ENCODE data around the gene WDR20.

WDR20 gene

DNA sequence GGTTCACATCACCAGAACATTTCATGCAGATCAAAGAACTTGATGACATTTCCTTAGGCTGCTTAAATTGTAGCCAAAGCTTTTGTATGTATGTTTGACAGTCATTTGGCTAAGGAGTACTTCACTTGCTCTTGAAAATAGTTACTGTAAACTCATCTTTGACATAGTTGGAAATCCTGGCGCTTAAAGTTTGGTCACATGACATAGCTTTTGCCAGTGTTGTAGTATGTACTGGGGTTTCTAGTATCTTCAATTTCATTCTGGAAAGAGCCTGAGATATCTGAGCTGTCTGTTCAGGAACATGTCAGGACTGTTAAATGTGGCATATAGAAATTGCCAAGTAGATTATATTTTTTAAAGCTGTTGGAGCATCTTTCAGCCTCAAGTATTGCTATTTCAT lies 55.7 kb downstream of the WDR20 start:
- peaks cover 31% of the 10 kb centered on the region for H3K79me2 ChIP-seq (ENCODE audit: insufficient read depth, low read length)
- no peak overlapping the region for H3K9ac ChIP-seq (ENCODE audit: low read depth, low read length, poor library complexity, severe bottlenecking)
- H4K20me1 ChIP-seq (ENCODE audit: insufficient read depth, low read length, poor library complexity, severe bottlenecking): peaks cover 28% of the 10 kb centered on the region

DNA sequence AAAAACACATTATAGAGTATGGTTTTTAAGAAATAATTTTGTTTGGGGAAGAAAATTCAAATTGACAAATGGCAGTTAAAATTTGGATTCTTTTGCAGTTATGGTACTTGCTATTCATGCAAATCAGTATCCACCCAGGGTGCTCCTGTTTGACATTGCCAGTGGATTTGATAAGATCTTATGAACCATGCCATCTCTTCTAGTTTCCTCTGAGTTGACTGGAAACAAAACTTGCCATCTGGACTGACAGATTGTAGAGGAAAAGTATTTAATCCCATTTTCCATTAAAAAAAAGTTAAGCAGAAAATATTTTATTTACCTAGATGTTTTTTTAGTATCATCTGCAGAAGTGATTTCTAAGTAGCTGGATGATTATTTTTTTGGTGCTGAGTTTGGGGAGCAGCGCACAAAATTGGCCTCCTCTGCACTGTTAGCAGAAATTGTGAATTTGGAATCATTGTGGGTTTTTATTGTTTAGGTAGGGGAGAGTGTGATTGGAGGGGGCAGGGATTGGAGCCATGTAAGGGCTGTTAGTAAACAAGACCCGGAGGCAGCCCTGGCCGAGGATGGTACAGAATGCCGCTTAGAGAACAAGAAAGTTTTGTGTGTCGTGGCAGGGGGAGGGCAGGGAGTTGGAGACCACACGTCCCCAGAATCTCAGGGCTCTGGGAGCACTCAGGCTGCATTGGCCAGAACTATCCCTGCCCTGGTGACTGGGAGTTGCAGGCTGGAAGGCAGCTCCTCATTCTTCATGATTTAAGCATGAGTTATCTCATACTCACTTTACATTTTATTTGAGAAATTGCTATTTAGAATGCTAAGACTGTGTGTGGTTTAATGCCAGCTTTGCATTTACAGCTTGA lies 56.6 kb downstream of the WDR20 start:
- no peaks in the 10 kb centered on the region for H3K9me3 ChIP-seq (ENCODE audit: insufficient read depth, low read depth, low read length)
- H3K4me3 ChIP-seq (ENCODE audit: low read length, poor library complexity, severe bottlenecking): no peak overlapping the region
- no peak overlapping the region for H3K9ac ChIP-seq (ENCODE audit: low read depth, low read length, poor library complexity, severe bottlenecking)
- peaks cover 5% of the 10 kb centered on the region for H3K4me1 ChIP-seq (ENCODE audit: insufficient read depth, low read length, poor library complexity, severe bottlenecking)
- H3F3A ChIP-seq (ENCODE audit: low read depth): no peaks in the 10 kb centered on the region
- H4K20me1 ChIP-seq (ENCODE audit: insufficient read depth, low read length, poor library complexity, severe bottlenecking): peaks cover 30% of the 10 kb centered on the region
- no peak overlapping the region for H3K4me2 ChIP-seq (ENCODE audit: low read depth, low read length, poor library complexity, severe bottlenecking)
- H2AFZ ChIP-seq (ENCODE audit: low read length): no peak overlapping the region
- peaks cover 59% of the 10 kb centered on the region; the same call in 1 of the 2 replicates for H3K36me3 ChIP-seq (ENCODE audit: insufficient read depth, low read length)
- H3K9me2 ChIP-seq (replicated peaks; ENCODE audit: low read depth, low read length): no peaks in the 10 kb centered on the region
- H3K79me2 ChIP-seq (ENCODE audit: insufficient read depth, low read length): peaks cover 26% of the 10 kb centered on the region
- no peaks in the 10 kb centered on the region for H3K27me3 ChIP-seq (ENCODE audit: insufficient read depth, low read length, poor library complexity, severe bottlenecking)
- no peak for TF ChIP-seq EZH2phosphoT487 (IDR thresholded peaks at IDR 0.05; ENCODE audit: borderline replicate concordance)
- TF ChIP-seq, protein P1, sequence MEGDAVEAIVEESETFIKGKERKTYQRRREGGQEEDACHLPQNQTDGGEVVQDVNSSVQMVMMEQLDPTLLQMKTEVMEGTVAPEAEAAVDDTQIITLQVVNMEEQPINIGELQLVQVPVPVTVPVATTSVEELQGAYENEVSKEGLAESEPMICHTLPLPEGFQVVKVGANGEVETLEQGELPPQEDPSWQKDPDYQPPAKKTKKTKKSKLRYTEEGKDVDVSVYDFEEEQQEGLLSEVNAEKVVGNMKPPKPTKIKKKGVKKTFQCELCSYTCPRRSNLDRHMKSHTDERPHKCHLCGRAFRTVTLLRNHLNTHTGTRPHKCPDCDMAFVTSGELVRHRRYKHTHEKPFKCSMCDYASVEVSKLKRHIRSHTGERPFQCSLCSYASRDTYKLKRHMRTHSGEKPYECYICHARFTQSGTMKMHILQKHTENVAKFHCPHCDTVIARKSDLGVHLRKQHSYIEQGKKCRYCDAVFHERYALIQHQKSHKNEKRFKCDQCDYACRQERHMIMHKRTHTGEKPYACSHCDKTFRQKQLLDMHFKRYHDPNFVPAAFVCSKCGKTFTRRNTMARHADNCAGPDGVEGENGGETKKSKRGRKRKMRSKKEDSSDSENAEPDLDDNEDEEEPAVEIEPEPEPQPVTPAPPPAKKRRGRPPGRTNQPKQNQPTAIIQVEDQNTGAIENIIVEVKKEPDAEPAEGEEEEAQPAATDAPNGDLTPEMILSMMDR (conservative IDR thresholded peaks at IDR 0.05; ENCODE audit: low read length): no peak

More for the DNA sequence above, 55.7 kb downstream of the WDR20 start:
- Histone ChIP-seq H3K4me2 (ENCODE audit: low read depth, low read length, poor library complexity, severe bottlenecking) (no peak overlapping the region), H3K27me3 (ENCODE audit: insufficient read depth, low read length, poor library complexity, severe bottlenecking) (no peaks in the 10 kb centered on the region), H3K9me3 (ENCODE audit: insufficient read depth, low read depth, low read length) (no peaks in the 10 kb centered on the region), H3K9me2 (replicated peaks; ENCODE audit: low read depth, low read length) (no peaks in the 10 kb centered on the region), H3K4me3 (ENCODE audit: low read length, poor library complexity, severe bottlenecking) (no peak overlapping the region), H2AFZ (ENCODE audit: low read length) (no peak overlapping the region), H3K36me3 (ENCODE audit: insufficient read depth, low read length) (peaks cover 59% of the 10 kb centered on the region; the same call in 1 of the 2 replicates), H3F3A (ENCODE audit: low read depth) (no peaks in the 10 kb centered on the region), H3K4me1 (ENCODE audit: insufficient read depth, low read length, poor library complexity, severe bottlenecking) (peaks cover 6% of the 10 kb centered on the region)
- TF ChIP-seq EZH2phosphoT487 (IDR thresholded peaks at IDR 0.05; ENCODE audit: borderline replicate concordance): no peak
- TF ChIP-seq, protein P1 (conservative IDR thresholded peaks at IDR 0.05; ENCODE audit: low read length): no peak

DNA sequence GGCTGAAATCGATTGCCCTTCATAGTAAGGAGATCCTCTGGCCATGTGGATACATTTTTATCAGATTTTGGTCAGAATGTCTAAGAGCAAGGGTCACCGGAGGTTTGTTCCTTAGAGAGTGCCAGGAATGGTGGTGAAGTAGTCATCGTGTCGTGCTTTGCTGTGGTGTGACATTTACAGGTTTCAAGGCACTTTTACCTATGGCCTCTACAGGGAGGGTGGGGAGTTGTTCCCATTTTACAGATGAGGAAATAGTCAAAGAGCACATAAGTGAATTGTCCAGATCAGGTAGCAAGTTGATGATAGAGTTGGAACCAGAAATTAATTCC lies 57.2 kb downstream of the WDR20 start:
- H3K4me2 ChIP-seq (ENCODE audit: low read depth, low read length, poor library complexity, severe bottlenecking): no peak overlapping the region
- H3K79me2 ChIP-seq (ENCODE audit: insufficient read depth, low read length): peaks cover 26% of the 10 kb centered on the region; the same call in 1 of the 2 replicates
- H3K36me3 ChIP-seq (ENCODE audit: insufficient read depth, low read length): peaks cover 59% of the 10 kb centered on the region; the same call in 1 of the 2 replicates
- no peaks in the 10 kb centered on the region for H3K9me3 ChIP-seq (ENCODE audit: insufficient read depth, low read depth, low read length)
- no peak overlapping the region for H3K9ac ChIP-seq (ENCODE audit: low read depth, low read length, poor library complexity, severe bottlenecking)
- H3F3A ChIP-seq (ENCODE audit: low read depth): no peaks in the 10 kb centered on the region
- TF ChIP-seq, protein P1 (conservative IDR thresholded peaks at IDR 0.05; ENCODE audit: low read length): no peak
- no peak for TF ChIP-seq EZH2phosphoT487 (IDR thresholded peaks at IDR 0.05; ENCODE audit: borderline replicate concordance)
- H4K20me1 ChIP-seq (ENCODE audit: insufficient read depth, low read length, poor library complexity, severe bottlenecking): peaks cover 34% of the 10 kb centered on the region
- H3K9me2 ChIP-seq (replicated peaks; ENCODE audit: low read depth, low read length): no peaks in the 10 kb centered on the region
- no peaks in the 10 kb centered on the region for H3K27me3 ChIP-seq (ENCODE audit: insufficient read depth, low read length, poor library complexity, severe bottlenecking)
- peaks cover 5% of the 10 kb centered on the region for H3K4me1 ChIP-seq (ENCODE audit: insufficient read depth, low read length, poor library complexity, severe bottlenecking)
- H3K4me3 ChIP-seq (ENCODE audit: low read length, poor library complexity, severe bottlenecking): no peak overlapping the region
- no peak overlapping the region for H2AFZ ChIP-seq (ENCODE audit: low read length)

All from Loucy (cell line).